Immature natural killer cell (primary cell): ENCODE data around the gene PDCD11. TPM values are rescaled to one million over a fixed set of nuclear protein-coding genes. Genes with fewer than 3 reads are reported as not detected.
"Not testable (repeated sequence)": the region's sequence is repeated elsewhere in the genome, so short reads cannot be mapped to it uniquely, and the experiment has no call there.

ENCODE experiments used
- DNase-seq, 3 donors: peaks; one replicate each; pipeline ENCODE4 v3.0.0; 2022; ENCODE audit warnings: mixed read lengths in 1 of 3
- H3K27ac Mint-ChIP-seq, 6 donors: one replicate each; pipeline ENCODE4 v1.8.0; 2020; ENCODE audit warnings: mixed read lengths in 6 of 6, mild to moderate bottlenecking in 5 of 6, inconsistent platforms in 4 of 6, moderate library complexity in 3 of 6
- H3K27me3 Mint-ChIP-seq, 3 donors: one replicate each; pipeline ENCODE4 v1.8.0; 2020 to 2021; ENCODE audit warnings: low read depth in 3 of 3, mild to moderate bottlenecking in 3 of 3, mixed read lengths in 3 of 3, moderate library complexity in 3 of 3, inconsistent platforms in 1 of 3
- H3K36me3 Mint-ChIP-seq, 3 donors: one replicate each; pipeline ENCODE4 v1.8.0; 2020; ENCODE audit warnings: mixed read lengths in 3 of 3, inconsistent platforms in 2 of 3, mild to moderate bottlenecking in 2 of 3
- H3K4me1 Mint-ChIP-seq, 2 donors: one replicate each; pipeline ENCODE4 v1.8.0; 2020; ENCODE audit warnings: inconsistent platforms in 2 of 2, mild to moderate bottlenecking in 2 of 2, mixed read lengths in 2 of 2, moderate library complexity in 1 of 2
- H3K4me3 Mint-ChIP-seq, 5 donors: one replicate each; pipeline ENCODE4 v1.8.0; 2020; ENCODE audit warnings: mild to moderate bottlenecking in 5 of 5, mixed read lengths in 5 of 5, inconsistent platforms in 3 of 5, moderate library complexity in 3 of 5
- H3K9me3 Mint-ChIP-seq, 6 donors: one replicate each; pipeline ENCODE4 v1.8.0; 2020; ENCODE audit warnings: mild to moderate bottlenecking in 6 of 6, mixed read lengths in 6 of 6, inconsistent platforms in 4 of 6, moderate library complexity in 3 of 6
- polyA plus RNA-seq, 3 donors: library from polyadenylated mRNA; unstranded; fragments of 300-500 nt; fragmentation: Illumina TruSeq; gene quantifications; one replicate each; pipeline ENCODE4 v1.2.3, GENCODE V29; 2021

Gene PDCD11
- polyA plus RNA-seq, 3 donors from 2014 or later, result 0.67 to 12.0 (median 6.6) TPM

DNA sequence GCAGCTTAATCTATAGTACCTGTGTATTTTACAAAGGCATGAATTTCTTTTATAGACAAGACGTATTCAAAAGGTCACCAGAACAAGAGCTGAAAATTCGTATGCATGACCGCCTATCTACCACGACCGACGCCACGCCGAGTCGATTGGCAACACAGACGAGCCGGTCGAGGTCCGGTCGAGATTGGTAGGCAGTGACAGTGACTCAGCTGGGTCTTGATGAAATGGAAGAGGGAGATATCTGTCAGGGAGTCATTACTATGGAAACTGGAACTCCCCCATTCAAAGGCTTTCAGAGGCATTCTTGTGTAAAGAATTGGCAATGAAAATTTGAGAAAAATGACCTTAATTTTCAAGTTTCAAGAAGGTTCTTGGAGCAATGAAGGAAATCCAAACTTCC is 2.2 kb upstream of the PDCD11 start:
- Mint-ChIP-seq H3K27me3 (peaks cover 0 to 7% (median 4%) of the 10 kb centered on the region in 3 donors), H3K9me3 (no peaks in the 10 kb centered on the region), H3K4me3 (peak overlapping the region in 4 of 5 donors; percentile 27 to 61 (median 52)), H3K36me3 (peaks cover 3 to 11% (median 8%) of the 10 kb centered on the region in 3 donors), H3K27ac (peak overlapping the region in 3 of 6 donors; percentile 26 to 87 (median 51)), H3K4me1 (peaks cover 45 to 60% of the 10 kb centered on the region in 2 donors)
- no peak for DNase-seq

- H3K27me3 Mint-ChIP-seq, result peaks cover 0 to 7% (median 4%) of the 10 kb centered on the region in 3 donors
- H3K4me3 Mint-ChIP-seq, result peak overlapping the region; percentile 91 to 100 (median 99)
- peaks cover 8 to 22% (median 11%) of the 10 kb centered on the region in 3 donors for H3K36me3 Mint-ChIP-seq
- H3K4me1 Mint-ChIP-seq, result peaks cover 46 to 60% of the 10 kb centered on the region in 2 donors
- H3K27ac Mint-ChIP-seq, result peak overlapping the region; percentile 93 to 97 (median 95)
- no peak for DNase-seq
- H3K9me3 Mint-ChIP-seq, result no peaks in the 10 kb centered on the region
Measured at GRCh38 chr10:103395754-103396066, 716 bp upstream of the PDCD11 start.

- peak overlapping the region; percentile 93 to 97 (median 95) for H3K27ac Mint-ChIP-seq
- H3K4me1 Mint-ChIP-seq, result peaks cover 46 to 60% of the 10 kb centered on the region in 2 donors
- H3K4me3 Mint-ChIP-seq, result peak overlapping the region; percentile 91 to 100 (median 99)
- H3K36me3 Mint-ChIP-seq, result peaks cover 8 to 21% (median 9%) of the 10 kb centered on the region in 3 donors
- peaks cover 0 to 7% (median 4%) of the 10 kb centered on the region in 3 donors for H3K27me3 Mint-ChIP-seq
- no peak for DNase-seq
- no peaks in the 10 kb centered on the region for H3K9me3 Mint-ChIP-seq
Measured at GRCh38 chr10:103396789-103397087, 312 bp downstream of the PDCD11 start.

GRCh38 chr10:103397191-103397825 is 882 bp downstream of the PDCD11 start:
- Mint-ChIP-seq H3K27ac (peak overlapping the region; percentile 93 to 97 (median 95)), H3K4me3 (peak overlapping the region; percentile 91 to 100 (median 99)), H3K9me3 (no peaks in the 10 kb centered on the region), H3K4me1 (peaks cover 46 to 59% of the 10 kb centered on the region in 2 donors), H3K36me3 (peaks cover 8 to 21% (median 9%) of the 10 kb centered on the region in 3 donors), H3K27me3 (peaks cover 0 to 7% (median 4%) of the 10 kb centered on the region in 3 donors)
- DNase-seq, result no peak

DNA sequence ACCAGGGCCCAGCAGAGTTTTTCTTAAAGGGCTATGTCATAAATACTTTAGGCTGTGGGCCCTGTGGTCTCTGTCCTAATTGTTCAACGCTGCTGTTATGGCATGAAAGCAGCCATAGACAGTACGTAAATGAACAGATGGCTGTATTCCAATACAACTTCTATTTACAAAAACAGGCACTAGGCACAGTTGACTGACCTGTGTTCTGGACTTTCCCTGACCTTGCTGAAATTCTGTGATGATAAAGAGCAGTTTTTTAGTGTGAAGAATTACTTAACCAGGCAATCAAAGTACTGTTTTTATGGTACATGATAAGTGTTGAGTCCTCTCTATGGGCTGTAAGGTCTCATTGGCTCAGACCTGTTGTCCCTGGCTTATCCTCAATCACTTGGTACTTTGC is 17.1 kb downstream of the PDCD11 start:
- Mint-ChIP-seq H3K36me3 (peaks cover 25 to 63% (median 39%) of the 10 kb centered on the region in 3 donors), H3K27ac (no peak overlapping the region), H3K4me3 (no peak overlapping the region), H3K27me3 (peaks cover 0 to 5% (median 0%) of the 10 kb centered on the region in 3 donors), H3K9me3 (no peaks in the 10 kb centered on the region), H3K4me1 (no peaks in the 10 kb centered on the region)
- no peak for DNase-seq

DNA sequence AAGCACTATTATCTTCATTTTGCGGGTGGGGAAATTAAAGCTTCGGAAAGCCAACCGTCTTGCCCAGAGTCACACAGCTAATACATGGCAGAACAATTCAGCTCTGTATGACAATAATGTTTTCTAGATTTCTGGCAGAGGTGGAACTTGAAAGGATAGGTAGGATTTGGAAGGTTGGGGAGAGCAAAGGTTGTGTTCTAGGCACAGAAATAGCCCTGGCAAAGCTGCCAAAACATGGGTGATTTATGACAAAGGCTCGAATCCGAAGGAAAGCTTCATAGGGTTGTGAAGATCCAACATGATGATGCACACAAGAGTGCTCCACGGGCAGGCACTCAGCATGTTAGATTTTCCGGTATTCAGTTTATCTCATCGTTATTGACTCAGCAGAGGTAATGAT is 19.2 kb downstream of the PDCD11 start:
- no peak for DNase-seq
- peaks cover 0 to 3% (median 0%) of the 10 kb centered on the region in 3 donors for H3K27me3 Mint-ChIP-seq
- H3K4me1 Mint-ChIP-seq, result no peaks in the 10 kb centered on the region
- H3K4me3 Mint-ChIP-seq, result no peak overlapping the region
- no peak overlapping the region for H3K27ac Mint-ChIP-seq
- H3K9me3 Mint-ChIP-seq, result no peaks in the 10 kb centered on the region
- H3K36me3 Mint-ChIP-seq, result peaks cover 29 to 64% (median 33%) of the 10 kb centered on the region in 3 donors

DNA sequence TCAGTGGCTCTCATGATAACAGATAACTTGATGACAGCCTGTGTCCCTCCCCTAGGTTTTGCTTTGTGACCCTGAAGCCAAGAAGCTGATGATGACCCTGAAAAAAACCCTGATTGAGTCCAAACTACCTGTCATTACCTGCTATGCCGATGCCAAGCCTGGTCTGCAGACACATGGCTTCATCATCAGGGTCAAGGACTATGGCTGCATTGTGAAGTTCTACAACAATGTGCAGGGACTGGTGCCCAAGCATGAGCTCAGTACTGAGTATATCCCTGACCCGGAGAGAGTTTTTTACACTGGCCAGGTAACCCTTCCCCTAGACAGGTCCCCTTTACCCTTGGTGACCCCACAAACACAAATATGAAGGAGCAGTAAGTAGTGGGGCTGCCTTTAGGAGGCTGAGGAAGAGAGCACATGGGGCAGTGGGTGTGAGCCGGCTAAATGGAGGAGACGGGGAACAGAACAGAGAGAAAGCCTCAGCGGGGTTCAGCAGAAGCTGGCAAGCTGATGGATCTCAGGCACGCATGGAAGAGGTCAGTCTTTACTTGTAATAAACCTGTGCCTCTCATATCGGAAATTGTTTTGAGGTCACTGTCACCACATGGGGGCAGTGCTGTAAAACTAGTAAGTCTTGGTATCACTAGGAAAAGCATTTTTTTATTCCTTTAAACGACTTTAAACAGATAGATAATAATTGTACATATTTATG is 20.2 kb downstream of the PDCD11 start:
- peaks cover 29 to 69% (median 37%) of the 10 kb centered on the region in 3 donors for H3K36me3 Mint-ChIP-seq
- H3K4me3 Mint-ChIP-seq, result no peak overlapping the region
- H3K9me3 Mint-ChIP-seq, result no peaks in the 10 kb centered on the region
- DNase-seq, result peak; percentile 50 to 67 (median 59)
- no peaks in the 10 kb centered on the region for H3K4me1 Mint-ChIP-seq
- peak overlapping the region in 1 of 6 donors; percentile 43 for H3K27ac Mint-ChIP-seq
- peaks cover 0 to 3% (median 0%) of the 10 kb centered on the region in 3 donors for H3K27me3 Mint-ChIP-seq

DNA sequence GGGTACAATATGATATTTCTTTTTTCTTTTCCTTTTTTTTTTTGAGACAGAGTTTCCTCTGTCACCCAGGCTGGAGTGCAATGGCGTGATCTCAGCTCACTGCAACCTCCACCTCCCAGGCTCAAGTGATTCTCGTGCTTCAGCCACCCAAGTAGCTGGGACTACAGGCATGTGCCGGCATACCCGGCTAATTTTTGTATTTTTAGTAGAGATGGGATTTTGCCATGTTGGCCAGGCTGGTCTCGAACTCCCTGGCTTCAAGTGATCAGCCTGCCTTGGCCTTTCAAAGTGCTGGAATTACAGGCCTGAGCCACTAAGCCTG is 20.7 kb downstream of the PDCD11 start:
- H3K27me3 Mint-ChIP-seq, H3K4me3 Mint-ChIP-seq, H3K4me1 Mint-ChIP-seq, DNase-seq, H3K27ac Mint-ChIP-seq, H3K9me3 Mint-ChIP-seq: not testable (repeated sequence)
- peaks cover 29 to 69% (median 37%) of the 10 kb centered on the region in 3 donors for H3K36me3 Mint-ChIP-seq

- Mint-ChIP-seq H3K27me3 (peaks cover 0 to 3% (median 0%) of the 10 kb centered on the region in 3 donors), H3K27ac (no peak overlapping the region), H3K9me3 (no peaks in the 10 kb centered on the region), H3K4me1 (no peaks in the 10 kb centered on the region), H3K4me3 (no peak overlapping the region), H3K36me3 (peaks cover 33 to 73% (median 37%) of the 10 kb centered on the region in 3 donors)
- DNase-seq, result no peak
Measured at GRCh38 chr10:103417601-103418000, 21.2 kb downstream of the PDCD11 start.

DNA sequence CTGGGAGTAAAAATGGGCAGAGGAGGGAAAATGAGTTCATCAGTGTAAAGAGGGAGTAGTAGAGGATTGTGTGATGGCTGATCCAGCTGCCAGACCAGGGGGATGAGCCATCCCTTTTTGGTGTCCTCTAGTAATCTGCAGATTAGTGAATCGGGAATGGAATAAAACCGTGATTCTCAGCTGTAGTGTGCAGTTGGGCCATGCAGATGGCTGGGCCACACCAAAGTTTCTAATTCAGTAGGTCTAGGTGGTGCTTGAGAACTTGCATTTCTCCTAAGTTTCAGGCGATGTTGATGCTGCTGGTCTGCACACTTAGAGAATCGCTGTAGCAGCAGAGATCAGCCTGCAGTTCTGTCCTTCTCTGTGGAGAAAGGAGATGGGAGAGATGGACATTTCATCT is 22.7 kb downstream of the PDCD11 start:
- Mint-ChIP-seq H3K27me3 (peaks cover 0 to 3% (median 0%) of the 10 kb centered on the region in 3 donors), H3K36me3 (peaks cover 39 to 71% (median 41%) of the 10 kb centered on the region in 3 donors), H3K9me3 (no peaks in the 10 kb centered on the region), H3K4me3 (no peak overlapping the region), H3K4me1 (no peaks in the 10 kb centered on the region), H3K27ac (no peak overlapping the region)
- DNase-seq, result no peak

DNA sequence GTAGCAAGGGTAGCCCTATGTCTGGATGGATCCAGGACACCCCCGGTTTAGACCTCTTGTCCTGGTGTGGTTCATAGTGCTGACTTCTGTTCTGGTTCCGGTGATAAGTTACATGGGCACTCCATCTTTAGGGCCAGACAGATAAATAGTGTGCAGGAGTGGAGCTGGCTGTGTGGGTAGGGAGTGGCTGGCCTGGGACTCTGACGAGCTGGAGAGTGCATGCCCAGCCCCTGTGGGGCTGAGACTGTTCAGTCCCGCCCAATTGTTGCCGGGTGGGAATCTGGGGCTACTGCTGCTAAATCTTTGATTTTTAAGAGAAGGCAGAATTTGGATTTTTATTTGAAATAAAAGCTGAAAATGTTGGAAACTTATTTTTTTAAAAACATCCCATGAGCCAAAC is 27.3 kb downstream of the PDCD11 start:
- Mint-ChIP-seq H3K27me3 (no peaks in the 10 kb centered on the region), H3K27ac (no peak overlapping the region), H3K9me3 (no peaks in the 10 kb centered on the region), H3K36me3 (peaks cover 30 to 66% (median 37%) of the 10 kb centered on the region in 3 donors), H3K4me1 (peaks cover 0 to under 1% of the 10 kb centered on the region in 2 donors), H3K4me3 (no peak overlapping the region)
- no peak for DNase-seq

DNA sequence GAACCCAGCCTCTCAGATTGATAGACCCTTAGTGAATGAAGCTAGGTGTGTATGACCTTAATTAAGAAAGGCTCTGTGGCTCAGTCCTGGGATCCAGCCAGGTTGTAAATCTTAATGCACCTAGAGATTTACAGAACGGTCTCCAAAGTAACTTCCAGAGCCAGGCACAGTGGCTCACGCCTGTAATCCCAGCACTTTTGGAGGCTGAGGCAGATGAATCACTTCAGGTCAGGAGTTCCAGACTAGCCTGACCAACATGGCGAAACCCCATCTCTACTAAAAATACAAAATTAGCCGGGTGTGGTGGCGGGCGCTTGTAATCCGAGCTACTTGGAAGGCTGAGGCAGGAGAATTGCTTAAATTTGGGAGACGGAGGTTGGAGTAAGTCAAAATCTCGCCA is 31.4 kb downstream of the PDCD11 start:
- peaks cover 24 to 66% (median 40%) of the 10 kb centered on the region in 3 donors for H3K36me3 Mint-ChIP-seq
- H3K9me3 Mint-ChIP-seq, result no peaks in the 10 kb centered on the region
- no peak overlapping the region for H3K27ac Mint-ChIP-seq
- peaks cover 3 to 10% of the 10 kb centered on the region in 2 donors for H3K4me1 Mint-ChIP-seq
- H3K27me3 Mint-ChIP-seq, result peaks cover 0 to 2% (median 0%) of the 10 kb centered on the region in 3 donors
- DNase-seq, result no peak
- H3K4me3 Mint-ChIP-seq, result no peak overlapping the region

GRCh38 chr10:103428989-103429643 is 32.7 kb downstream of the PDCD11 start:
- H3K9me3 Mint-ChIP-seq, result no peaks in the 10 kb centered on the region
- H3K36me3 Mint-ChIP-seq, result peaks cover 20 to 65% (median 36%) of the 10 kb centered on the region in 3 donors
- peaks cover 0 to 2% (median 0%) of the 10 kb centered on the region in 3 donors for H3K27me3 Mint-ChIP-seq
- DNase-seq, result no peak
- peaks cover 3 to 10% of the 10 kb centered on the region in 2 donors for H3K4me1 Mint-ChIP-seq
- H3K27ac Mint-ChIP-seq, result peak overlapping the region in 4 of 6 donors; percentile 44 to 70 (median 56)
- H3K4me3 Mint-ChIP-seq, result no peak overlapping the region

DNA sequence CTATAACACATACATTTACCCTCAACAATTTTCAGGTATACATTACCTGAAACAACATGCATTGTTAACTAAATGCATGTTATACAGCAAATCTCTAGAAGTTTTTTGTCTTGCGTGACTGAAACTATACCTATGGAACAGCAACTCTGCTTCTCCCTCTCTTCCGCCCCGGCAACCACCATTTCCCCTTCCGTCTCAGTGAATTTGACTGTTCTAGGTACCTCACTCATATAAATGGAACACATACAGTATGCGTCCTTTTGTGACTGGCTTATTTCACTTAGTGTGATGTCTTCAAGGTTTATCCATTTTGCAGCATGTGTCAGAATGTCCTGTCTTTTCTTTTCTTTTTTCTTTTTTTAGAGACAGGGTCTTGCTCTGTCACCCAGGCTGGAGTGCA is 33.2 kb downstream of the PDCD11 start:
- no peaks in the 10 kb centered on the region for H3K9me3 Mint-ChIP-seq
- peaks cover 16 to 60% (median 31%) of the 10 kb centered on the region in 3 donors for H3K36me3 Mint-ChIP-seq
- H3K4me3 Mint-ChIP-seq, result no peak overlapping the region
- H3K4me1 Mint-ChIP-seq, result peaks cover 3 to 10% of the 10 kb centered on the region in 2 donors
- peaks cover 0 to 2% (median 0%) of the 10 kb centered on the region in 3 donors for H3K27me3 Mint-ChIP-seq
- no peak for DNase-seq
- peak overlapping the region in 2 of 6 donors; percentile 3 to 35 for H3K27ac Mint-ChIP-seq
